ENCODE results near the gene FEZF1. TPM values are rescaled to one million over a fixed set of nuclear protein-coding genes. Genes with fewer than 3 reads are reported as not detected.

Gene FEZF1
- not detected in 2 replicates for total RNA-seq

GRCh38 chr7:122304319-122304975 is at the start of gene FEZF1:
TSS of gene FEZF1 (minus strand) at chr7:122304750. CDS start at chr7:122304437, 313 bp downstream.

Other genes with a start within 250 kb of the FEZF1 start
- 27.6 TPM in 2 replicates for gene AASS, start 160.5 kb downstream of the FEZF1 start, total RNA-seq

All from placental pericyte (primary cell).